Stimulated activated CD4-positive, alpha-beta T cell treated with anti-CD3 and anti-CD28 coated beads, Interleukin-2, amount 100 ng/mL, for 48 hours (primary cell): ENCODE data around the gene ANKFN1.

Experiments used
- DNase-seq, 2 donors: peaks; one replicate each; pipeline ENCODE4 v3.0.0-alpha.2; 2020

Gene ANKFN1, protein sequence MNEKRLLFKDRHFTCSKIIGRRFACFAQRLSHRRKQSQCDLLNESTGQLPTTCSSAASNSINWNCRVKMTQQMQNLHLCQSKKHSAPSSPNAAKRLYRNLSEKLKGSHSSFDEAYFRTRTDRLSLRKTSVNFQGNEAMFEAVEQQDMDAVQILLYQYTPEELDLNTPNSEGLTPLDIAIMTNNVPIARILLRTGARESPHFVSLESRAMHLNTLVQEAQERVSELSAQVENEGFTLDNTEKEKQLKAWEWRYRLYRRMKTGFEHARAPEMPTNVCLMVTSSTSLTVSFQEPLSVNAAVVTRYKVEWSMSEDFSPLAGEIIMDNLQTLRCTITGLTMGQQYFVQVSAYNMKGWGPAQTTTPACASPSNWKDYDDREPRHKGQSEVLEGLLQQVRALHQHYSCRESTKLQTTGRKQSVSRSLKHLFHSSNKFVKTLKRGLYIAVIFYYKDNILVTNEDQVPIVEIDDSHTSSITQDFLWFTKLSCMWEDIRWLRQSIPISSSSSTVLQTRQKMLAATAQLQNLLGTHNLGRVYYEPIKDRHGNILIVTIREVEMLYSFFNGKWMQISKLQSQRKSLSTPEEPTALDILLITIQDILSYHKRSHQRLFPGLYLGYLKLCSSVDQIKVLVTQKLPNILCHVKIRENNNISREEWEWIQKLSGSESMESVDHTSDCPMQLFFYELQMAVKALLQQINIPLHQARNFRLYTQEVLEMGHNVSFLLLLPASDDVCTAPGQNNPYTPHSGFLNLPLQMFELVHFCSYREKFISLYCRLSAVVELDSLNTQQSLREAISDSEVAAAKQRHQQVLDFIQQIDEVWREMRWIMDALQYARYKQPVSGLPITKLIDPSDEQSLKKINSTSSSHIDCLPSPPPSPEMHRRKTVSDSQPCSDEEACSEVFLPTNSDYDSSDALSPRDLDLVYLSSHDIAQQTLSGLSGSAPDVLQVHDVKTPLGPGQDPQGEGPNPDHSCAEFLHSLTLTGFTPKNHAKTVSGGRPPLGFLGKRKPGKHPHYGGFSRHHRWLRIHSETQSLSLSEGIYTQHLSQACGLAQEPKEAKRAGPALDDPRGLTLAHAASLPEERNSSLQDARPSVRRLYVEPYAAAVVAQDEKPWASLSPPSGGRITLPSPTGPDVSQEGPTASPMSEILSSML

GRCh38 chr17:56152874-56153602 lies at the start of gene ANKFN1:
Gene ANKFN1 (plus strand): TSS chr17:56153475. CDS start chr17:56212668, 59,193 bp downstream.
- no peak for DNase-seq

- no peak for DNase-seq
Observed at GRCh38 chr17:56108811-56109284, 44.4 kb upstream of the ANKFN1 start.

- DNase-seq, result no peak
Observed at GRCh38 chr17:56109836-56110235, 43.4 kb upstream of the ANKFN1 start.

- DNase-seq, result no peak
Observed at GRCh38 chr17:56110463-56111135, 42.7 kb upstream of the ANKFN1 start.

GRCh38 chr17:56111706-56112485 lies 41.4 kb upstream of the ANKFN1 start:
- DNase-seq, result no peak

GRCh38 chr17:56113486-56113885 lies 39.8 kb upstream of the ANKFN1 start:
- DNase-seq, result no peak

GRCh38 chr17:56114469-56114868 lies 38.8 kb upstream of the ANKFN1 start:
- no peak for DNase-seq

DNA sequence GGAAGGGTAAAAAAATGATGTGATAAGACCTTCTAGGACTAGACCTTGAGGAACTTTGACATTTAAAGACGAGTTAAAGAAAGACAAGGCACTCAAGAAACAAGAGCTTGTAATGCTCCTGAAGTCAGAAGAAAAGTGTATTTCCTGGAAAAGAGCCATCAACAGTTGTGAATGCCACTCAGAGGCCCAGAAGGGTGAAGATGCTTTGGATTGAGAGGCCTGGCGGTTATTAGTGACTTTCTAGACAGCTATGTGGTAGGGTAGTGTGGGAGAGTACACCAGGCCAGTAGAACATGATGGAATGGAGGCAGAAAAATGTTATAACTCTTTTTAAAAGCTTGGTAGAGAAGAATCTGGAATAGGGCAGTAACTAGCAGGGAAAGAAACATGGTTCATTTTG lies 34.1 kb upstream of the ANKFN1 start:
- DNase-seq, result no peak

GRCh38 chr17:56119936-56120335 lies 33.3 kb upstream of the ANKFN1 start:
- DNase-seq, result no peak

GRCh38 chr17:56121191-56122051 lies 31.9 kb upstream of the ANKFN1 start:
- no peak for DNase-seq

DNA sequence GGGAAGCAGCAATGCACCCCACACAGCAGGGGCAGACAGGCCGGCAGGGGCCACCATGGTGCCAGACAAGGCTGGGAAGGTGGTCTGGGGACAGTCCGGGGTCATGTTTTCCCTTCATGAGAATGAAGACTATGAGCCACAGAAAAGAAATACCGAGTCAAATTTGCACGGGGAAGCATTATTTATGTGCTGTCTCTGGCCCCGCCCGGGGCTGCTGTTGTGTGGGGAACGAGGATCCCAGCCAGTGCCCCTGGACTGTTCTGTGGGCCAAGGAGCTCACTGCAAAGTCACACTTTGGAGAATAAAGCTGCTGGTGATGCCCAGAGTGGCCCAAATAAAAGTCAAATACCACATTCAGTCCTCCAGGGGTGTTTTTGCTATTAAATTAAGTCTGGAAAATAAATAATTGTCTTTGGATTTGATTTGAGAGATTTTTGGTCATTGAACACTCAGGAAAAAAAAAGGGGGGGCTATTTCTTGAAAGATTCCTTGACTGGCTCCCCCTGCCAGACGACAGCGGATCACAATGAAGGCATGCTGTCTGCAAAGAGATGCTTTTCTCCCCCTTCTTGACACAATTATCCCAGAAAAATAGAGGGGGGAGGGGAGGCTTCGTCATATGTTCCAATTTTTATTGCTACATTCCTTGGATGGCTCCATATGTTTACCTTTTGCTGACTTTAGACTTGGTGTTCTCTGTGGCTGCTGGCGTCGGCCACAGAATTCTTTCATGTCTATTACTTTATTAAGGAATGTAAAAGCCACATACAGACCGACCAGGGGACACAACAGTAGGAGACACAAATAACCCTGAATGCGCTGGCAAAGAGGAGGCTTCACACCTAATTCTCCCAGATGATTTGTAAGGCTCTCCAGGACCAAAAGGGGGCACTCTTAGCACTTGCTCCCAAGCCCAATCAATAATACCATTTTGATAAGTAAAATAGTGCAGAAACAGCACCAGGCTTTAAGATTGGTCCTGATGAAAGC lies 27.1 kb upstream of the ANKFN1 start:
- DNase-seq, result peak in 1 of 2 donors; percentile 5

GRCh38 chr17:56130026-56130425 lies 23.2 kb upstream of the ANKFN1 start:
- DNase-seq, result no peak

- DNase-seq, result no peak
Observed at GRCh38 chr17:56130631-56131030, 22.6 kb upstream of the ANKFN1 start.

DNA sequence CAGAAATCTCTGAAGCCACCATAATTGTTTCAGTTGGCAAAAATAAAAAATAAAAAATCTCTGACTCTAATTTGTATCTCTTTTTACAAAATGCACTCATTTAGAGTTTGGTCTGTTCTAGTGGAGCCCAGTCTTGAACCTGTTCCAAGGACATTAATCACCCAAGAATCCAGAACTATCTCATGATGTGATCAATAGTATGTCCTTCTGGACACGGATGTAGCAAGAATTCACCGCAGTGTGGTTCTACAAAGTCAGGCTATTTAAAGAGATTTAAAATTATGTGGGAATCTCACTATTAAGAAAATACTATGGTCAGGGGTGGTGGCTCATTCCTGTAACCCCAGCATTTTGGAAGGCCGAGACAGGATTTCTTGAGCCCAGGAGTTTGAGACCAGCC lies 21.8 kb upstream of the ANKFN1 start:
- DNase-seq, result no peak

GRCh38 chr17:56136301-56136700 lies 17.0 kb upstream of the ANKFN1 start:
- DNase-seq, result no peak

- no peak for DNase-seq
Observed at GRCh38 chr17:56141046-56141839, 12.0 kb upstream of the ANKFN1 start.

- DNase-seq, result no peak
Observed at GRCh38 chr17:56142325-56142724, 10.9 kb upstream of the ANKFN1 start.

GRCh38 chr17:56142781-56143180 lies 10.5 kb upstream of the ANKFN1 start:
- no peak for DNase-seq
